Astrocyte of the spinal cord (primary cell): Measurements from ENCODE around the gene F2R.

ENCODE experiments used
- DNase-seq: peaks from one replicate; pipeline ENCODE4 v3.0.0; 2011; ENCODE audit warnings: low read depth, low spot score
- H3K4me3 ChIP-seq: 2 replicates; pipeline ENCODE4 v1.5.1; 2011; ENCODE audit warnings: low read depth, mild to moderate bottlenecking, low read length, moderate library complexity
- in situ Hi-C: cut with HindIII; loops from 2 replicates; pipeline ENCODE4 v1.10.0; 2017; ENCODE audit warnings: low sequenced_read_pairs
- TF ChIP-seq, protein P1 (sequence below): IDR thresholded peaks from 2 replicates; pipeline ENCODE4 v1.5.1; 2012; ENCODE audit warnings: low read depth, mild to moderate bottlenecking, low read length, inconsistent platforms

F2R gene

GRCh38 chr5:76694317-76694716 lies 21.6 kb upstream of the F2R start:
- DNase-seq = no peak
- TF ChIP-seq, protein P1, sequence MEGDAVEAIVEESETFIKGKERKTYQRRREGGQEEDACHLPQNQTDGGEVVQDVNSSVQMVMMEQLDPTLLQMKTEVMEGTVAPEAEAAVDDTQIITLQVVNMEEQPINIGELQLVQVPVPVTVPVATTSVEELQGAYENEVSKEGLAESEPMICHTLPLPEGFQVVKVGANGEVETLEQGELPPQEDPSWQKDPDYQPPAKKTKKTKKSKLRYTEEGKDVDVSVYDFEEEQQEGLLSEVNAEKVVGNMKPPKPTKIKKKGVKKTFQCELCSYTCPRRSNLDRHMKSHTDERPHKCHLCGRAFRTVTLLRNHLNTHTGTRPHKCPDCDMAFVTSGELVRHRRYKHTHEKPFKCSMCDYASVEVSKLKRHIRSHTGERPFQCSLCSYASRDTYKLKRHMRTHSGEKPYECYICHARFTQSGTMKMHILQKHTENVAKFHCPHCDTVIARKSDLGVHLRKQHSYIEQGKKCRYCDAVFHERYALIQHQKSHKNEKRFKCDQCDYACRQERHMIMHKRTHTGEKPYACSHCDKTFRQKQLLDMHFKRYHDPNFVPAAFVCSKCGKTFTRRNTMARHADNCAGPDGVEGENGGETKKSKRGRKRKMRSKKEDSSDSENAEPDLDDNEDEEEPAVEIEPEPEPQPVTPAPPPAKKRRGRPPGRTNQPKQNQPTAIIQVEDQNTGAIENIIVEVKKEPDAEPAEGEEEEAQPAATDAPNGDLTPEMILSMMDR = no peak
- no peak overlapping the region for H3K4me3 ChIP-seq
- in situ Hi-C loops = no loop called here

DNA sequence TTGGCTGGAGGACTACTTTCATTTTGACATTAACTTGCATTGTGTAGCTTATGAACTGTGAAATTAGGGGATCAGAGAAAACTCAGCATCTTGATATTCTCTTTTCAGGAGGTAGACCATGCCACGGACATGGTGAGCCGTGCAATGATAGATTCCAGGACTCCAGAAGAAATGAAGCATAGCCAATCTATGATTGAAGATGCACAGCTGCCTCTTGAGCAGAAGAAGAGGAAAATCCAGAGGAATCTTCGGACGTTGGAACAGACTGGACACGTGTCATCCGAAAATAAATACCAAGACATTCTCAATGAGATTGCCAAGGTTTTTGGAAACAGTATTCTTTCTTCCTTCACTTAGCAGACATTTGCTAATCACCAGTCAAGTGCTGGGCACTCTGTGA lies 20.6 kb upstream of the F2R start:
- H3K4me3 ChIP-seq = no peak overlapping the region
- DNase-seq = no peak
- TF ChIP-seq, protein P1 = no peak
- in situ Hi-C loops = no loop called here

DNA sequence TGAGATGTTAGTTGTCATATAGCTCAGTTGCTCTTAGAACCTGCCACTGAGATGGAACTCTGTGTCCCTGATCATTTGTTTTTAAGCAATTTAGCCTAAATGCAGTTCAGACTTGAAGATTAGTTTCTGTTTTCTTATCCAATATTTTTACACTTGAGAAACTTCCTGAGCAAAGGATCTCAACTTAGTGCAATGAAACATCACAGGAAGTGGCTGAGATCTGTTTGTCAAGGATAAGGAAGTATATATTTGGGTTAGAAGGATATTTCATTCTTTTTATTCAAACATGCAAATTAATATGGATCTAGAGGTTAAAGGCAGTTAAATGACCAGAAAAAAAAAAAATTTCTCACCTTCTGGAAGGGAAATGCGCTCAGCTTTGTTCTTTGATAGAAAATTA lies 19.7 kb upstream of the F2R start:
- no peak for DNase-seq
- TF ChIP-seq, protein P1 = no peak
- in situ Hi-C loops = no loop called here
- H3K4me3 ChIP-seq = no peak overlapping the region

DNA sequence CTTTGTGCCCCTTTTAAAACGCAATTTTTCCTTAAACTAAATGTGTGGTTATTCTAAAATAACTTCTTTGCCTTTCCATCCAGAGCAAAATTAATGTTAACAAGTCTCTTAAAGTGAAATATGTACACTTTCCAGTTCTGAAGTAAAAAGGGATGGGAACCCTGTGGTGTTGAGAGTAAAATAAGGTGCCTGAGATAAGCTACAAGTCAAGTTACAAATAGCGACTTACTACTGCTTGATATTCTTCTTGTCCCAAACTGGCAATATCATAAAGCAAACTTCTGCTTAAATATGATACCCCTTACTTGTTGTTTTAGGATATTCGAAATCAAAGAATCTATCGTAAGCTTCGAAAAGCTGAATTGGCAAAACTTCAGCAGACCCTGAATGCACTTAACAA lies 18.3 kb upstream of the F2R start:
- no peak overlapping the region for H3K4me3 ChIP-seq
- no peak for DNase-seq
- TF ChIP-seq, protein P1 = no peak
- in situ Hi-C loops = no loop called here

DNA sequence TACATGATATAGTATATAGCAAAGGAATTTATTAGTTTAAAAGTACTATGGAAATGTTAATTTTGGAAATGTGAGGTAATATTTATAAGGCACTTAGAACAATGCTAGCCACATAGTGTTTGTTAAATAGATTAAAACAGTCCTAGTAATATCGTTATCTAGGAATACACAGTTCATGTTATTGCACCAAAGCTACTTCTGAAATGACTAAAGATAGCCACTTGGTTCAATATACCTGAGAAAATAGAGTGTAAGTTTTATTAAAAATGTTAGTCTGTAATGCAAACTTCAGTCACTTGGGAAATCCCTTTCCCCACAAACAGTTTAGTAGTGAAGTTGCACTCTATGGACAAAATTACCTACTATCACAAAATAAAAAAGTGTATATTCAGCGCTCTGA lies 15.4 kb upstream of the F2R start:
- in situ Hi-C loops = loop anchor here (25.0 kb wide), 2 partner anchors 88 to 112 kb away; partner anchors contain the start of genes F2RL1 and F2RL2
- TF ChIP-seq, protein P1 = no peak
- no peak for DNase-seq
- no peak overlapping the region for H3K4me3 ChIP-seq

GRCh38 chr5:76701298-76701697 lies 14.6 kb upstream of the F2R start:
- H3K4me3 ChIP-seq = no peak overlapping the region
- TF ChIP-seq, protein P1 = no peak
- in situ Hi-C loops = loop anchor here (25.0 kb wide), 2 partner anchors 89 to 111 kb away; partner anchors contain the start of genes F2RL1 and F2RL2
- peak; percentile 89 for DNase-seq

GRCh38 chr5:76703707-76704106 lies 12.2 kb upstream of the F2R start:
- in situ Hi-C loops = loop anchor here (25.0 kb wide), 2 partner anchors 91 to 109 kb away; partner anchors contain the start of genes F2RL1 and F2RL2
- DNase-seq = no peak
- TF ChIP-seq, protein P1 = no peak

More at GRCh38 chr5:76703707-76704106, 12.2 kb upstream of the F2R start:
- no peak overlapping the region for H3K4me3 ChIP-seq
